MV-4-11 (cell line): ENCODE results near the gene TNFAIP2.
"Not testable (repeated sequence)": the region's sequence is repeated elsewhere in the genome, so short reads cannot be mapped to it uniquely, and the experiment has no call there.

Experiments
- DNase-seq: peaks from one replicate; lab custom pipeline; 2025; lab: John Stamatoyannopoulos, UW

The TNFAIP2 gene

GRCh38 chr14:103155826-103156394, 32.6 kb downstream of the TNFAIP2 start:
- no peak for DNase-seq

GRCh38 chr14:103156651-103157378, 33.6 kb downstream of the TNFAIP2 start:
- DNase-seq, result no peak

GRCh38 chr14:103157969-103158368, 34.7 kb downstream of the TNFAIP2 start:
- no peak for DNase-seq

- DNase-seq, result no peak
These were observed 35.4 kb downstream of the TNFAIP2 start for GRCh38 chr14:103158688-103159087.

GRCh38 chr14:103160321-103161053, 37.2 kb downstream of the TNFAIP2 start:
- no peak for DNase-seq

- no peak for DNase-seq
These were observed 37.8 kb downstream of the TNFAIP2 start for GRCh38 chr14:103161054-103161397.

GRCh38 chr14:103163199-103163598, 39.9 kb downstream of the TNFAIP2 start:
- DNase-seq, result no peak

DNA sequence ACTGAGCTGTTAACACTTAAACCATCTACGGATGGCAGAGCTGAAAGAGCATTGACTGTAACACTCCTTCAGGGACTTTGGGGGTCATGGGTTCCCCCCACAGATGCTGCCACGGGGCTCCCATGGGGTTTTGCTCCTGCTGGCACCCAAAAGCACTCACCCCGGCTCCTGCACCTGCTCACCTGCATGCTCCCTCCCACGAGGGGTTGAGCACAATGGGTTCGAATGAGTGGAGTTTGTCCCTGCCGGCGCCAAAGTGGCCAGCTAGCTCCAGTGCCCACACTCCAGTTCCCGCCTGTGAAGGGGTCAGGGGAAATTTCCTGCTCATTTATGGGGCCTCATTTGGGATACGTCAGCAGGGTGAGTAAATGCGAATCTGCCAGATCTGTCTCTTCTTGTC, 40.7 kb downstream of the TNFAIP2 start:
- no peak for DNase-seq

DNA sequence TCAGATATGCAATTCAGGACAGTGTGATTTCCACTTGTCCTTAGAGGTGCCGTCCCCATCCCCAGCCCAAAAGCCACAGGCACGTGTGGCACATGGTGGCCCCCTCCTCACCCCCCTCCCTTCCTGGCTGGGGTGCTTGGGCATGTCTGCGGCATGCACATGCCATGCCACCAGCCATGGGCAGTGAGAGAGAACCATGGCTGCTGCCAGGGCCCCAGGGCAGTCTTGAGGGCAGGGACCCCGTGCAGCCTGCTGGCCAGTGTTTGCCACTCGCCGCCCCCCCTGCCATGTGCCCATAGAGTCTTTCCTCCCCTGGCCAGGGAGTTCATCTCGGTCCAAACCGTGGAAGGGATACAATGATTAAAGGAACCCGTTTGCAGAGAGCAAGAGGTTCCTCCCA, 41.5 kb downstream of the TNFAIP2 start:
- DNase-seq, result no peak

DNA sequence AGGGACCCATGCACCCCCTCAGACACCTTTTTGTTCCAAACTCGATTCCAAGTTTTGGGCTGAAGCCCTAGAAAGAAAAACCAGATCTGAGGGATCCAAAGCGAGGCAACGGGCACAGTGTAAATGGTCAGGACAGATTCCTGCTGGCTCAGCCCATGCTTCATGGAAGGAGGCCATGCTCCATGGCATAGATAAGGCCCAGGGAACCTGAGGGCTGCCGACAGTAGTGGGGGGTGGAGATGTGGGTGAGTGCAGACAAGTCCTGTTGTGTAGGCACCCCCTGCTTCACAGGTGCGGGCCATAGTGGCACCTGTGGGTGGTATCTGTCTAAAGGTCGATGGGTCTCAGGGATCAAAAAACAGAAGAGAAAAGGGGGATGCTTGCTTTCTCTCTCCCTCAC, 42.1 kb downstream of the TNFAIP2 start:
- no peak for DNase-seq

DNA sequence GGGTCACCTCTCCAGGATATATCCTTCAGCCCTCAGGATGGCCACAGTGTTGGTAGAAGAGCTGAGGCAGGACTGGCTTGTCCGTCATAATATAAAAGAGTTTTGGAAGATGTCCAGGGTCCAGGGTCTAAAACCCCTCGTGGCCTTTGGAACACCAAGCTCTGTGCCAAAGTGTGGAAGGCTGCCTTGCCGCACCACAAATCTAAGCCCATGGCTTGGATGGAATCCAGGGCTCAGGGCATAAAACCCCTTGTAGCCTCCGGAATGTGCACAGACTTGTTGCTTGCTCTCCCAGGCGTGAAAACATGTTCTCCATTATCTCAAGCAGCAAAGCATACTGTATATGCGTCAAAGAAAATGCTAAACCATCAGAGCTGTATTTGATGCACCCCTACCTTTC, 46.7 kb downstream of the TNFAIP2 start:
- DNase-seq, result no peak

- not testable (repeated sequence) for DNase-seq
These were observed 47.9 kb downstream of the TNFAIP2 start for GRCh38 chr14:103171206-103171605.

DNA sequence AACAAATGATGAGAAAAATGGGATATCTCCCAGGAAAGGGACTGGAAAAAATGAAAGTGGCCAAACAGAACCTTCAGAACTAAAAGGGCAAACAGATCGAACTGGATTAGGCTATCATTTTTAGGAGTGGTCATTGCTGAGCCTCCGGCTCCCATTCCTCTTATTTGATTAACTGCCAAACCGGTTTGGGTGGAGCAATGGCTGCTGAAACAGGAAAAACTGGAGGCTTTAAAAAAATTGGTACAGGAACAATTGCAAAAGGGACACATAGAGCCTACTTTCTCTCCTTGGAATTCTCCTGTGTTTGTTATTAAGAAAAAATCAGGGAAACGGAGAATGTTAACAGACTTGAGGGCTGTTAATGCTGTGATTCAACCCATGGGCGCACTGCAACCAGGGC, 49.7 kb downstream of the TNFAIP2 start:
- DNase-seq, result no peak

- not testable (repeated sequence) for DNase-seq
These were observed 50.6 kb downstream of the TNFAIP2 start for GRCh38 chr14:103173887-103174286.

GRCh38 chr14:103176176-103176575, 52.9 kb downstream of the TNFAIP2 start:
- DNase-seq, result not testable (repeated sequence)

- no peak for DNase-seq
These were observed 54.1 kb downstream of the TNFAIP2 start for GRCh38 chr14:103177376-103177775.

DNA sequence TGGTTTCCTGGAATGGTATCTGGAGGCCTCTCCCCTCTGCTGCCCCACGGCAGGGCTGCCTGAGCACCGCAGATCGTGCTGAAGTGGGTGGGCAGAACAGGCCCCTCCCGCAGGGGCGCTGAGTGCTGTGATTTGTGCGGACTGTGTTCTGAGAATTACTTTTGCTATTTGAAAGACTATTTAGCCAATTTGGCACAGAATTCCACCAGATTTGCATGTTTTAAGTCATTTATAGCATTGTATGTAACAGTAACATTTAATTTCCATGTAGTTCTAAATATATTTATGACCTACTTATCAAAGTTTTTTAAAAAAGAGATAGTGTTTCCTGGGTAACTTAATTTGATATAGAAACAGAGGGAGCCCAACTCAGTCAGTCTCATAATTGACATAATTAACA, 55.3 kb downstream of the TNFAIP2 start:
- no peak for DNase-seq

- no peak for DNase-seq
These were observed 55.8 kb downstream of the TNFAIP2 start for GRCh38 chr14:103179094-103179493.

DNA sequence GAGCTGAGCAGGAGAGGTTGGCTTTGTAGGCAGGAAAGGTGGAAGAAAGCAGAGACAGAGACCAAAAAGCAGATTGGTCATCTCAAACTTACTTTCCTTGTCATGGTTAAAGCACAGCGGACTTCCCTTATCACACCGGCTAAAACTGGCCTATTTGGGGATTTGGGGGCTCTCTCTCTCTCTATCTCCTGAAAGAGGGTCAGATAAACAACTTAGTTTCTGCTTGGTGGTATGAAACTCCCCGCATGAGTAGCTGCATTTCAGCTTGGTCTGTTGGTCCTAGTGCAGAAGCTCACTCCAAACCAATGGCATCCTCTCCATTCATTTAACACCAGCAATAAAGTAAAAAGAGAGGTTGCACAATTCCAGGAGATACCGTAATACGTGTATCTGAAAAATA, 57.1 kb downstream of the TNFAIP2 start:
- no peak for DNase-seq

DNA sequence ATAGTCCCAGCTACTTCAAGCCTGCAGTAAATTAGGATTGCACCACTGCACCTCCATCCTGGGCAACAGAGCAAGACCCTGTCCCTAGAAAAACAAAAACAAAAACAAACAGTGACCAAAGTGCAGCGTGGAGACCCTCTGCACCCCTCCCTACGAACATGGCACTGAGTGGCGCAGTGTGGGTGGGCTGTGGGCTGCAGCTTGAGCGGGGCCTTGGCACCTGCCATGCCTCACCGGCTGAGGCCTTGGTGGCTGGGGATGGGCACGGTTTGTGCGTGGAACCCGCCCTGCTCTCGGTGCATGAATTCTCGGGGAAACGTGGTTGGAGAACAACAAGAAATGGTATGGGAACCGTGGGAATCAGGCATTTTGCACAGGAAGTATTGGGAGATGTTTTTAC, 60.8 kb downstream of the TNFAIP2 start:
- no peak for DNase-seq

- DNase-seq, result peak; percentile 13
These were observed 62.1 kb downstream of the TNFAIP2 start for GRCh38 chr14:103185051-103186029.

GRCh38 chr14:103186241-103186822, 63.1 kb downstream of the TNFAIP2 start:
- no peak for DNase-seq
